ENCODE measurements around the gene PRORP. TPM values are rescaled to one million over a fixed set of nuclear protein-coding genes. Genes with fewer than 3 reads are reported as not detected.
"Not testable (repeated sequence)": the region's sequence is repeated elsewhere in the genome, so short reads cannot be mapped to it uniquely, and the experiment has no call there.

Gene PRORP
- total RNA-seq = 34.1 and 38.0 TPM in 2 replicates

DNA sequence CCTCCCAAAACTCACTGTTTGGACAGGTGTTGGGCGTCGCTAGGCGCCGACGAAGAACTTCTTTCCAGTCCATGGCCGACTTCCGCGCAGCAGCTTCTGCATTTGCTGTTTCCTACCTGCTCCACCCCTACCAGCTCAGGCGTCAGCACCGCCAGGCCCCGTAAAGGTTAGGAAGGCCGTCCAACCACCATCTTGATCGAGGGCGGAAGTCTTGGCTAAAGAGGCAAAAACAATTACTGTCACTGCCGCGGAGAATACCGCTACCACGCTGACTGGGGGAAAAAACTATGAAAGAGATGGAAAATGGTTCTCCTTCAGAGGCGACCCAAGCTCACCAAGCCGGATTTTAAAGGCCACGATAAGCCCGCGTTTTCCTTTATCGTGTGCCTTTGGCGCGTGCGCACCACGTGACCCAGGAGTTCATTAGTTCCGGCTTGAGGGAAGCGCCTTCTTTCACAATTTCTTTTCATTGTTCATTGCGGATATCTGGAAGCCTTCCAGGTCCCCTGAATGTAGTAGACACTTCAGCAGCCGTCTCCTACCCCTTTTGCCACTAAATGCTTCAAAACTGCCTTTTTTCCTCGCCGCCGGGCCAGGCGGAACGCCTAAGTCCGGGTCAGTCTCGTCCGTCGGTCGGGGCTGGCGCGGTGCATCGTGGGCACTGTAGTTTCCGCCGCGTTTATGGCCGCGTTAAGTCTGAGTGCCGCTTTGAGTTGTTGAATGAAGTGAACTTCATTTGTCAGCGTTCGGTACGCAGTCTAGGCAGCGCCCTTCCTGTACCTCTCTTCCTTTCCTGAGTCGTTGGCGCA lies at the start of gene PRORP, which contains the start of gene PPP2R3C:
Gene PRORP, plus strand, starts transcription at position 666 of the 809 bp plus-strand sequence. CDS start 694 bp downstream, outside the sequence.
Gene PPP2R3C, minus strand, starts transcription at position 104 of the 809 bp plus-strand sequence. Its CDS starts 31 bp downstream, at position 73.
- peak within 1 kb of the TSS; percentile 97 for H3K4me3 Mint-ChIP-seq
- H3K27me3 Mint-ChIP-seq (ENCODE audit: insufficient read depth) = no peaks in the 10 kb centered on the region
- no peaks in the 10 kb centered on the region for H3K9me3 Mint-ChIP-seq
- intact Hi-C loops (cut with micrococcal nuclease) = loop anchor here (1.0 to 10.0 kb wide), 15 partner anchors 19 to 1203 kb away; partner anchors contain the start of genes BRMS1L, FAM177A1, INSM2 and MBIP
- peak; percentile 88 for DNase-seq (ENCODE audit: low spot score)
- peak within 1 kb of the TSS; percentile 100 for H3K27ac Mint-ChIP-seq
- H3K4me1 Mint-ChIP-seq (ENCODE audit: low read depth) = peaks cover 61% of the 10 kb centered on the region
- H3K36me3 Mint-ChIP-seq (ENCODE audit: low read depth) = peaks cover 31% of the 10 kb centered on the region

GRCh38 chr14:35073486-35073885 lies 48.9 kb upstream of the PRORP start:
- Mint-ChIP-seq H3K4me3 (no peak overlapping the region), H3K4me1 (ENCODE audit: low read depth) (no peaks in the 10 kb centered on the region), H3K27ac (no peak overlapping the region), H3K9me3 (no peaks in the 10 kb centered on the region), H3K27me3 (ENCODE audit: insufficient read depth) (no peaks in the 10 kb centered on the region), H3K36me3 (ENCODE audit: low read depth) (peaks cover 24% of the 10 kb centered on the region)
- no peak for DNase-seq (ENCODE audit: low spot score)
- intact Hi-C loops (cut with micrococcal nuclease) = no loop called here

- H3K9me3 Mint-ChIP-seq = no peaks in the 10 kb centered on the region
- no peaks in the 10 kb centered on the region for H3K4me1 Mint-ChIP-seq (ENCODE audit: low read depth)
- intact Hi-C loops (cut with micrococcal nuclease) = no loop called here
- no peak for DNase-seq (ENCODE audit: low spot score)
- no peaks in the 10 kb centered on the region for H3K27me3 Mint-ChIP-seq (ENCODE audit: insufficient read depth)
- no peak overlapping the region for H3K4me3 Mint-ChIP-seq
- H3K36me3 Mint-ChIP-seq (ENCODE audit: low read depth) = peaks cover 22% of the 10 kb centered on the region
- no peak overlapping the region for H3K27ac Mint-ChIP-seq
These were observed 44.3 kb upstream of the PRORP start for GRCh38 chr14:35078082-35078481.

DNA sequence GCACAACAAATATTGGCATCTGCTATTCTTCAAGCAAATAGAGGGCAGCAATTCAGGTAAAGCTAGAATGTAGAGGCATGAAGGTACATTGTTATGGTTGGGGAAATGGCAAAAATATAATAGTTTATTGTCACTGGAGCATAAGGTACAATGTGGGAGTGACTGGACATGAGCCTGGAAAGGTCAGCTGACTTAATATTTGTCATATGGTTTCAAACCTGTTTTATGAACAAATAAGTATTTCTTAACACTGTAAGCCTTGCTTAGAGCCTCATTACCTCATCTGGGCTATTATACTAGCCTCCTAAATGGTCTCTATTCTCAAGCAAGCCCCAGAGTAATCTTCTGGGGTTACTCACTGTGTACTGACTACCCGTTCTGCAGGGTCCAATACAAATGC lies 42.6 kb upstream of the PRORP start:
- H3K36me3 Mint-ChIP-seq (ENCODE audit: low read depth) = peaks cover 26% of the 10 kb centered on the region
- no peak overlapping the region for H3K27ac Mint-ChIP-seq
- H3K9me3 Mint-ChIP-seq = no peaks in the 10 kb centered on the region
- intact Hi-C loops (cut with micrococcal nuclease) = no loop called here
- no peaks in the 10 kb centered on the region for H3K27me3 Mint-ChIP-seq (ENCODE audit: insufficient read depth)
- no peak for DNase-seq (ENCODE audit: low spot score)
- no peaks in the 10 kb centered on the region for H3K4me1 Mint-ChIP-seq (ENCODE audit: low read depth)
- no peak overlapping the region for H3K4me3 Mint-ChIP-seq

DNA sequence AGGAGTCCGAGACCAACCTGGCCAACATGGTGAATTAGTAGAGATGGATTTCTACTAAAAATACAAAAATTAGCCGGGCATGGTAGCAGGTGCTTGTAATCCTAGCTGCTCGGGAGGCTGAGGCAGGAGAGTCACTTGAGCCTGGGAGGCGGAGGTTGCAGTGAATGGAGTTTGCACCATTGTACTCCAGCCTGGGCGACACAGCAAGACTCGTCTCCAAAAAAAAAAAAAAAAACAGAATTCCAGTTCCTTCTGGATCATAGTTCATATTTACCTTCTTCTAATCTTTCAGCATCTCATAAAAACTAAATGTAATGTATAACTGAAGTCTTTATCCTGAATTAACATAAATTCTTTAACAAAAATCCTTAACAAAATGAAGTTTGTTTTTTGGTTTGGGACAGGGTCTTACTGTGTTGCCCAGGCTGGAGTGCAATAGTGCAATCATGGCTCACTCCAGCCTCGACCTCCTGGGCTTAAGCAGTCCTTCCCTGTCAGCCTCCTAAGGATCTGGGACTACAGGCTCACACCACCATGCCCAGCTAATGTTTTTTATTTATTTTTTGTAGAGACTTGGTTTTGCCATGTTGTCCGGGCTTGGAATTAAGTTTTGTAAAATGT lies 38.7 kb upstream of the PRORP start:
- H3K4me1 Mint-ChIP-seq (ENCODE audit: low read depth) = no peaks in the 10 kb centered on the region

GRCh38 chr14:35085441-35085840 lies 36.9 kb upstream of the PRORP start:
- Mint-ChIP-seq H3K4me3 (no peak overlapping the region), H3K36me3 (ENCODE audit: low read depth) (peaks cover 32% of the 10 kb centered on the region), H3K27ac (no peak overlapping the region), H3K9me3 (no peaks in the 10 kb centered on the region), H3K27me3 (ENCODE audit: insufficient read depth) (no peaks in the 10 kb centered on the region), H3K4me1 (ENCODE audit: low read depth) (no peaks in the 10 kb centered on the region)
- no peak for DNase-seq (ENCODE audit: low spot score)
- intact Hi-C loops (cut with micrococcal nuclease) = no loop called here

More for the DNA sequence above, 38.7 kb upstream of the PRORP start:
- Mint-ChIP-seq H3K9me3 (no peaks in the 10 kb centered on the region), H3K36me3 (ENCODE audit: low read depth) (peaks cover 34% of the 10 kb centered on the region), H3K27ac (peak overlapping the region; percentile 36), H3K4me3 (no peak overlapping the region), H3K27me3 (ENCODE audit: insufficient read depth) (no peaks in the 10 kb centered on the region)
- no peak for DNase-seq (ENCODE audit: low spot score)
- intact Hi-C loops (cut with micrococcal nuclease) = no loop called here

GRCh38 chr14:35088514-35088913 lies 33.8 kb upstream of the PRORP start:
- H3K4me1 Mint-ChIP-seq (ENCODE audit: low read depth) = no peaks in the 10 kb centered on the region

GRCh38 chr14:35094645-35095044 lies 27.7 kb upstream of the PRORP start:
- not testable (repeated sequence) for H3K9me3 Mint-ChIP-seq, H3K27ac Mint-ChIP-seq
- H3K36me3 Mint-ChIP-seq (ENCODE audit: low read depth) = peaks cover 20% of the 10 kb centered on the region

More at GRCh38 chr14:35088514-35088913, 33.8 kb upstream of the PRORP start:
- H3K36me3 Mint-ChIP-seq (ENCODE audit: low read depth) = peaks cover 28% of the 10 kb centered on the region
- H3K9me3 Mint-ChIP-seq = no peaks in the 10 kb centered on the region
- H3K27me3 Mint-ChIP-seq (ENCODE audit: insufficient read depth) = no peaks in the 10 kb centered on the region
- H3K27ac Mint-ChIP-seq = no peak overlapping the region
- DNase-seq (ENCODE audit: low spot score) = no peak
- H3K4me3 Mint-ChIP-seq = no peak overlapping the region
- intact Hi-C loops (cut with micrococcal nuclease) = no loop called here

DNA sequence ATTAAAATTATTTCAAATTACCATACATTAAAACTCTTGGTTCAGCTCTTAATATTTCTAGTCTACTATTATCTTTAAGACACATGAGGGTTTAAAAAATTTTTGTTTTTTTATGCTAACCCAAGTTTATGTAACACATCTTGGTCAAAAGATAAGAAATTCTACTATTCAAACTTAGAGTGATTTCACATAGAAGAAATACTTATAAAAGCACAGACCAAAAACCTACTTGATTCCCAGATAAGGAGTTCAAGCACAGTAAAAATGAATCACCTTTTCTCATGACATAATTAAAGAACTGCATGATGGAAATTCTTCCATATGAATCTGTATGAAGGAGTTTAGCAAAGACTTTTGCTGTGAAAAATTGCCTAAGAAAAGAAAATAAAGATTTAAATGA lies 14.5 kb upstream of the PRORP start:
- H3K27me3 Mint-ChIP-seq (ENCODE audit: insufficient read depth) = no peaks in the 10 kb centered on the region
- H3K36me3 Mint-ChIP-seq (ENCODE audit: low read depth) = peaks cover 43% of the 10 kb centered on the region
- H3K4me1 Mint-ChIP-seq (ENCODE audit: low read depth) = peaks cover 5% of the 10 kb centered on the region
- intact Hi-C loops (cut with micrococcal nuclease) = no loop called here
- no peaks in the 10 kb centered on the region for H3K9me3 Mint-ChIP-seq
- DNase-seq (ENCODE audit: low spot score) = no peak
- H3K27ac Mint-ChIP-seq = no peak overlapping the region
- H3K4me3 Mint-ChIP-seq = no peak overlapping the region

More at GRCh38 chr14:35094645-35095044, 27.7 kb upstream of the PRORP start:
- H3K4me1 Mint-ChIP-seq (ENCODE audit: low read depth); H3K27me3 Mint-ChIP-seq (ENCODE audit: insufficient read depth); intact Hi-C loops (cut with micrococcal nuclease); DNase-seq (ENCODE audit: low spot score); H3K4me3 Mint-ChIP-seq: not testable (repeated sequence)

DNA sequence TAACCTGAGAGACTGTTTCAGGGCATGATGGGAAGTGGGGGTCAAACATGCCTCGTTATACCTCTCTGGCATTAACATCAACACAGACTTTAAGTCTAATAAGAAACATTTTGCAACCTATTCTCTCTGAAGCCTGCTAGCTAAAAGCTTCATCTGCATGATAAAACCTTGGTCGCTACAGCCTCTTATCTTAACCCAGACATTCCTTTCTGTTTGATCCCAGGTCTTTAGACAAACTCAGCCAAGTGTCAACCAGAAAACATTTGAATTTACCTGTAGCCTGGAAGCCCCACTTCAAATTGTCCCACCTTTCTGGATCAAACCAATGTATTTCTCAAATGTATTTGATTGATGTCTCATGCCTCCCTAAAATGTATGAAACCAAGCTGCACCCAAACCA lies 9.7 kb upstream of the PRORP start:
- no peaks in the 10 kb centered on the region for H3K9me3 Mint-ChIP-seq
- H3K4me1 Mint-ChIP-seq (ENCODE audit: low read depth) = peaks cover 14% of the 10 kb centered on the region
- H3K27ac Mint-ChIP-seq = no peak overlapping the region
- H3K27me3 Mint-ChIP-seq (ENCODE audit: insufficient read depth) = no peaks in the 10 kb centered on the region
- H3K36me3 Mint-ChIP-seq (ENCODE audit: low read depth) = peaks cover 55% of the 10 kb centered on the region
- intact Hi-C loops (cut with micrococcal nuclease) = no loop called here
- no peak overlapping the region for H3K4me3 Mint-ChIP-seq
- DNase-seq (ENCODE audit: low spot score) = no peak

DNA sequence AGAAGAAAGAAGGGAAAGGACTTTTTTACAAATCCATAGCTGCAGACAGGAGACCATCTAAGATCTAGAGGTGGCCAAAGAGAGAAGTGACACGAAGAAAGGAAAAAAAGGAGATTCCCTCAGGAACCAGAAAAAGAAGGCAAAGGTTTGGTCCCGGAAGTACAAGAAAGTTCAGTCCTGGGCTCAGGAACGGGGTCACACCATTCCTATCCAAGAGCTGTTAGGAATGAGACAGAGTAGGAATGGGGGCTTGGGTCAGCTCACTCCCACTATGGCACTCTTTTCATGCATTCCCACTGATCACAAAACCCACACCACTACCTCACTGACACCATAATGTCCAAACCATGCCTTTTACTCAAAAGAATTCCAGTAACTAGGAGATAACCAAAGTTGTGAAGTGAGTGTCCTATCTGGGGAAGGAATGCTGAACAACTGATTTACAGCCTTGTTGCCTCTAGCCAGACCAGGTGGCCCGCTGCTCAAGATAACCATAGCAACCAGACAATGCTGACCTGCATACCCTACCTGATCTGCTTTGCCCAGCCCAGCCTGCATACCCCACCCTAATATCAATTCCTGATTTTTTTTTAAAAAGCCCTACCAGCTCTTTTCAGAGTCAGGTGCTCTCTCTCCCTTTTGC lies 8.9 kb upstream of the PRORP start:
- intact Hi-C loops (cut with micrococcal nuclease) = no loop called here
- peaks cover 58% of the 10 kb centered on the region for H3K36me3 Mint-ChIP-seq (ENCODE audit: low read depth)
- no peaks in the 10 kb centered on the region for H3K27me3 Mint-ChIP-seq (ENCODE audit: insufficient read depth)
- H3K27ac Mint-ChIP-seq = peak overlapping the region; percentile 13
- peaks cover 21% of the 10 kb centered on the region for H3K4me1 Mint-ChIP-seq (ENCODE audit: low read depth)
- no peak overlapping the region for H3K4me3 Mint-ChIP-seq
- DNase-seq (ENCODE audit: low spot score) = no peak
- H3K9me3 Mint-ChIP-seq = no peaks in the 10 kb centered on the region

- no peak for DNase-seq (ENCODE audit: low spot score)
- peaks cover 58% of the 10 kb centered on the region for H3K36me3 Mint-ChIP-seq (ENCODE audit: low read depth)
- H3K27ac Mint-ChIP-seq = no peak overlapping the region
- intact Hi-C loops (cut with micrococcal nuclease) = no loop called here
- H3K4me1 Mint-ChIP-seq (ENCODE audit: low read depth) = peaks cover 23% of the 10 kb centered on the region
- no peaks in the 10 kb centered on the region for H3K27me3 Mint-ChIP-seq (ENCODE audit: insufficient read depth)
- H3K9me3 Mint-ChIP-seq = no peaks in the 10 kb centered on the region
- H3K4me3 Mint-ChIP-seq = no peak overlapping the region
These were observed 8.3 kb upstream of the PRORP start for GRCh38 chr14:35114036-35114435.

DNA sequence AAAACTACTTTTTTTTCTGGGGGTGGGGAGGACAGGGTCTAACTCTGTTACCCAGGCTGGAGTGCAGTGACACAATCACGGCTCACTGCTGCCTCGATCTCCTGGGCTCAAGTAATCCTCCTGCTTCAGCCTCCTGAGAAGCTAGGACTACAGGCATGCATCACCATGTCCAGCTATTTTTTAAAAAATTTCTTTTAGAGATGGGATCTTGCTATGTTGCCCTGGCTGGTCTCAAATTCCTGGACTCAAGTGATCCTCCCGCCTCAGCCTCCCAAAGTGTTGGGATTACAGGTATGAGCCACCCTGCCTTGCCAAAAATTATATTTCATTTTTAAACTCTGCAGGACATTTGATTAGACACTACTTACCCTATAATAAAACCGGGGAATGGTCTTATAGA lies 6.1 kb upstream of the PRORP start:
- Mint-ChIP-seq H3K36me3 (ENCODE audit: low read depth) (peaks cover 49% of the 10 kb centered on the region), H3K9me3 (no peaks in the 10 kb centered on the region), H3K4me3 (no peak overlapping the region), H3K4me1 (ENCODE audit: low read depth) (peaks cover 36% of the 10 kb centered on the region), H3K27ac (no peak overlapping the region), H3K27me3 (ENCODE audit: insufficient read depth) (no peaks in the 10 kb centered on the region)
- DNase-seq (ENCODE audit: low spot score) = no peak
- intact Hi-C loops (cut with micrococcal nuclease) = no loop called here

Measured in activated T-helper 1 cell treated with anti-CD3 and anti-CD28 coated beads, Interleukin-12 subunit alpha, Interleukin-12 subunit beta, Interleukin-2, Interleukin-4 antibody, amounts not matched to agents 30 ng/mL and 10 ng/mL and 1 ng/mL, durations not matched to agents 14 hours and 24 hours and 36 hours (primary cell).